ENCODE results near the gene MTR.

DNA sequence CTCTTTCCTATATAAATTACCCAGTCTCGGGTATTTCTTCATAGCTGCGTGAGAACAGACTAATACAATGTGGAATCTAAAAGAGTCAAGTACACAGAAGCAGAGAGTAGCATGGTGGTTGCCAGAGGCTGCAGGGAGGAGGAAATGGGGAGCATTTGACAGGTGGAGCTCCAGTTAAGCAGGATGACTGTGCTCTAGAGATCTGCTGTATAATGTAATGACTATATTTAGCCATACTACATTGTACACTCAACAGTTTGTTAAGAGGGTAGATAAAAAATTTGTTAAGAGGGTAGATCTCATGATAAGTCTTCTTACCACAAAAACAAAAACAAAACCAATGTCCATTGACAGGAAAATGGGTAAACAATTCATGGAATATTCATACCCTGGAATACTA is 127.1 kb downstream of the MTR start:
- no peak for TF ChIP-seq POLR2A (IDR thresholded peaks at IDR 0.05)
- TF ChIP-seq, protein P1, sequence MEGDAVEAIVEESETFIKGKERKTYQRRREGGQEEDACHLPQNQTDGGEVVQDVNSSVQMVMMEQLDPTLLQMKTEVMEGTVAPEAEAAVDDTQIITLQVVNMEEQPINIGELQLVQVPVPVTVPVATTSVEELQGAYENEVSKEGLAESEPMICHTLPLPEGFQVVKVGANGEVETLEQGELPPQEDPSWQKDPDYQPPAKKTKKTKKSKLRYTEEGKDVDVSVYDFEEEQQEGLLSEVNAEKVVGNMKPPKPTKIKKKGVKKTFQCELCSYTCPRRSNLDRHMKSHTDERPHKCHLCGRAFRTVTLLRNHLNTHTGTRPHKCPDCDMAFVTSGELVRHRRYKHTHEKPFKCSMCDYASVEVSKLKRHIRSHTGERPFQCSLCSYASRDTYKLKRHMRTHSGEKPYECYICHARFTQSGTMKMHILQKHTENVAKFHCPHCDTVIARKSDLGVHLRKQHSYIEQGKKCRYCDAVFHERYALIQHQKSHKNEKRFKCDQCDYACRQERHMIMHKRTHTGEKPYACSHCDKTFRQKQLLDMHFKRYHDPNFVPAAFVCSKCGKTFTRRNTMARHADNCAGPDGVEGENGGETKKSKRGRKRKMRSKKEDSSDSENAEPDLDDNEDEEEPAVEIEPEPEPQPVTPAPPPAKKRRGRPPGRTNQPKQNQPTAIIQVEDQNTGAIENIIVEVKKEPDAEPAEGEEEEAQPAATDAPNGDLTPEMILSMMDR (IDR thresholded peaks at IDR 0.05), result no peak
- no peak for TF ChIP-seq EP300 (IDR thresholded peaks at IDR 0.05)

Measured in tibial nerve (tissue), 4 donors.